HEK293 (cell line): ENCODE data around the gene MMAB.

Experiments
- CTCF ChIA-PET: fragments of 350-600 bp; formaldehyde crosslinking; extraction: SDS; loops from one replicate; lab custom pipeline; 2021; ENCODE audit warnings: antibody characterized with exemption; lab: Yijun Ruan, JAX
- POLR2A ChIA-PET: fragments of 300-600 bp; formaldehyde crosslinking; extraction: SDS; loops from one replicate; lab custom pipeline; 2020; ENCODE audit warnings: antibody characterized with exemption, inconsistent platforms; lab: Yijun Ruan, JAX
- H3K27ac ChIP-seq: fragments of 200-500 bp; sonication (Bioruptor generic); 2 replicates; pipeline ENCODE4 v1.5.1; 2014; ENCODE audit warnings: low read depth, low read length, control low read depth, inconsistent platforms; ENCODE audit errors: extremely low read depth
- H3K36me3 ChIP-seq, 2 experiments: fragments of 200-500 bp in 1 of 2; sonication (Bioruptor generic) in 1 of 2; 1 replicate in 1 of 2; 2 replicates in 1 of 2; pipeline ENCODE4 v1.5.1; 2014 to 2017; ENCODE audit warnings: inconsistent platforms in 2 of 2, low read length in 2 of 2; ENCODE audit not compliant: control insufficient read depth in 2 of 2, insufficient read depth in 1 of 2
- H3K4me1 ChIP-seq: fragments of 200-500 bp; sonication (Bioruptor generic); 2 replicates; pipeline ENCODE4 v1.5.1; 2014; ENCODE audit warnings: mild to moderate bottlenecking, low read length, inconsistent platforms; ENCODE audit not compliant: control insufficient read depth, insufficient read depth
- H3K4me3 ChIP-seq: 2 replicates; pipeline ENCODE4 v1.5.1; 2011; ENCODE audit warnings: low read depth, mild to moderate bottlenecking, control low read depth, low read length, moderate library complexity
- H3K9me3 ChIP-seq: fragments of 200-500 bp; sonication (Bioruptor generic); 2 replicates; pipeline ENCODE4 v1.5.1; 2014; ENCODE audit warnings: low read depth, low read length, inconsistent platforms; ENCODE audit not compliant: control insufficient read depth, insufficient read depth
- GLI2 ChIP-seq: fragments of 450-650 bp; formaldehyde crosslinking; IDR thresholded peaks from 2 replicates; pipeline ENCODE4; 2017; ENCODE audit warnings: missing biosample characterization, missing genetic modification characterization, low read depth, borderline replicate concordance
- KLF1 ChIP-seq: fragments of 450-650 bp; formaldehyde crosslinking; IDR thresholded peaks from 2 replicates; pipeline ENCODE4 v1.5.1; 2016; ENCODE audit warnings: missing biosample characterization, missing genetic modification characterization
- SP2 ChIP-seq: fragments of 450-650 bp; formaldehyde crosslinking; IDR thresholded peaks from 2 replicates; pipeline ENCODE4 v1.5.1; 2016; ENCODE audit warnings: missing biosample characterization, missing genetic modification characterization
- SP7 ChIP-seq: fragments of 450-650 bp; formaldehyde crosslinking; IDR thresholded peaks from 2 replicates; pipeline ENCODE4 v1.5.1; 2016; ENCODE audit warnings: missing biosample characterization, missing genetic modification characterization
- TCF7L2 ChIP-seq: IDR thresholded peaks from 2 replicates; pipeline ENCODE4 v1.6.1; 2011; ENCODE audit warnings: low read depth, mild to moderate bottlenecking, inconsistent platforms, low read length, moderate library complexity, borderline replicate concordance
- TRIM28 ChIP-seq: IDR thresholded peaks from 2 replicates; pipeline ENCODE4 v1.6.1; 2011; ENCODE audit warnings: low read length, control low read depth, borderline replicate concordance
- YY1 ChIP-seq: fragments of 450-650 bp; formaldehyde crosslinking; IDR thresholded peaks from 2 replicates; pipeline ENCODE4 v1.5.1; 2018; ENCODE audit warnings: missing biosample characterization, missing genetic modification characterization
- ZBTB21 ChIP-seq: fragments of 450-650 bp; formaldehyde crosslinking; IDR thresholded peaks from 2 replicates; pipeline ENCODE4 v1.5.1; 2017; ENCODE audit warnings: missing biosample characterization, missing genetic modification characterization
- ZNF132 ChIP-seq: fragments of 450-650 bp; formaldehyde crosslinking; IDR thresholded peaks from 2 replicates; pipeline ENCODE4 v1.5.1; 2017; ENCODE audit warnings: missing biosample characterization, missing genetic modification characterization, borderline replicate concordance
- ZNF274 ChIP-seq, 2 experiments: fragments of 200-500 bp in 1 of 2; fragments of 450-650 bp in 1 of 2; sonication (Bioruptor generic) in 1 of 2; formaldehyde crosslinking in 1 of 2; IDR thresholded peaks; 2 replicates each; pipeline versions ENCODE4 v1.5.1 to v1.6.1; 2014 to 2016; ENCODE audit warnings: borderline replicate concordance in 1 of 2, inconsistent platforms in 1 of 2, low read length in 1 of 2, missing biosample characterization in 1 of 2, missing genetic modification characterization in 1 of 2
- ZNF311 ChIP-seq: fragments of 450-650 bp; formaldehyde crosslinking; IDR thresholded peaks from 2 replicates; pipeline ENCODE4 v1.5.1; 2017; ENCODE audit warnings: missing biosample characterization, missing genetic modification characterization, borderline replicate concordance
- ZNF350 ChIP-seq: fragments of 450-650 bp; formaldehyde crosslinking; IDR thresholded peaks from 2 replicates; pipeline ENCODE4 v1.5.0; 2017; ENCODE audit warnings: missing biosample characterization, mild to moderate bottlenecking, missing genetic modification characterization
- ZNF366 ChIP-seq: fragments of 450-650 bp; formaldehyde crosslinking; conservative IDR thresholded peaks from 2 replicates; pipeline ENCODE4 v1.5.1; 2016; ENCODE audit warnings: missing biosample characterization, missing genetic modification characterization
- ZNF561 ChIP-seq: fragments of 450-650 bp; IDR thresholded peaks from 2 replicates; pipeline ENCODE4 v1.5.1; 2018; ENCODE audit warnings: missing biosample characterization, missing genetic modification characterization, borderline replicate concordance
- ZNF677 ChIP-seq: fragments of 450-650 bp; IDR thresholded peaks from 2 replicates; pipeline ENCODE4 v1.5.0; 2018; ENCODE audit warnings: missing biosample characterization, mild to moderate bottlenecking, missing genetic modification characterization, moderate library complexity
- ZNF768 ChIP-seq: fragments of 450-650 bp; formaldehyde crosslinking; IDR thresholded peaks from 2 replicates; pipeline ENCODE4 v1.5.1; 2018; ENCODE audit warnings: missing biosample characterization, mild to moderate bottlenecking, missing genetic modification characterization
- ZNF777 ChIP-seq: fragments of 450-650 bp; formaldehyde crosslinking; IDR thresholded peaks from 2 replicates; pipeline ENCODE4 v1.5.1; 2017; ENCODE audit warnings: missing biosample characterization, missing genetic modification characterization, borderline replicate concordance
- TF ChIP-seq, protein P1 (sequence below): fragments of 450-650 bp; formaldehyde crosslinking; IDR thresholded peaks from 2 replicates; pipeline ENCODE4 v1.5.1; 2016; ENCODE audit warnings: missing biosample characterization, missing genetic modification characterization, borderline replicate concordance

Gene MMAB

DNA sequence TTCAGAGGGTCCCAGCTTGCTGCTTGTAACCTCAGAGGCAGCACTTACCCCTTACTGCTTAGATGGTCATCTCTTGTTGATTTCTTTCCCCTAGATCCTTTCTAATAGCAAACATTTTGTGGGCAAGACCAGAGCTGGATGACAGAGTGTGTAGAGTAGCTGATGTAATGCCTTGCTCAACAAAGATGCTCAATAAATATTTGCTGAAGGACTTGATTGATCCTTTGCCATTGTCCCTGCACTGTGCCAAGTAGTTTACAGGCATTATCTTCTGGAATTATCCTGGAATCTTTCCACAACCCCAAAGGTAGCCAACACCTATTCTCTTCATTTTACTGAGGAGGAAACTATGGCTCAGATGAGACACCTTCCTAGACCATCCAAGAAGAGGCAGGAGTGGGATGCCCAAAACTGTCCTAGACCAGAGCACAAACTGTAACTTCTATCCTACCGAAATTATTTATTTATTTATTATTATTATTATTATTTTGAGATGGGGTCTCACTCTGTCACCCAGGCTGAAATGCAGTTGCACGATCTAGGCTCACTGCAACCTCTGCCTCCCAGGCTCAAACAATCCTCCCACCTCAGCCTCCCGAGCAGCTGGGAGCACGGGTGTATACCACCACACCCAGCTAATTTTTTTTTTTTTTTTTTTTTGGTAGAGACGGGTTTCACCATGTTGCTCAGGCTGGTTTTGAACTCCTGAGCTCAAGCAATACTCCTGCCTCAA is 1.4 kb downstream of the MMAB start:
- peaks cover 15 to 38% of the 10 kb centered on the region in 2 experiments; a peak in 2 of 3 replicates for H3K36me3 ChIP-seq
- ChIA-PET POLR2A (interaction anchor here (2.4 kb wide), 1 partner anchor 20 kb away, joined by 15 read pairs; no protein-coding TSS in a partner anchor), CTCF (interaction anchor here (1.1 to 1.6 kb wide), 3 partner anchors 10 to 203 kb away, joined by 4 to 8 read pairs (median 5); no protein-coding TSS in a partner anchor)
- H3K4me3 ChIP-seq = no peak overlapping the region
- no peaks in the 10 kb centered on the region for H3K9me3 ChIP-seq
- H3K27ac ChIP-seq = no peak overlapping the region; the same call in 1 of the 2 replicates
- TF ChIP-seq KLF1 (tag by site-specific recombination) (peak; percentile 23; the same call in 1 of the 2 replicates), ZNF132 (tag by site-specific recombination) (no peak)
- no peaks in the 10 kb centered on the region for H3K4me1 ChIP-seq

DNA sequence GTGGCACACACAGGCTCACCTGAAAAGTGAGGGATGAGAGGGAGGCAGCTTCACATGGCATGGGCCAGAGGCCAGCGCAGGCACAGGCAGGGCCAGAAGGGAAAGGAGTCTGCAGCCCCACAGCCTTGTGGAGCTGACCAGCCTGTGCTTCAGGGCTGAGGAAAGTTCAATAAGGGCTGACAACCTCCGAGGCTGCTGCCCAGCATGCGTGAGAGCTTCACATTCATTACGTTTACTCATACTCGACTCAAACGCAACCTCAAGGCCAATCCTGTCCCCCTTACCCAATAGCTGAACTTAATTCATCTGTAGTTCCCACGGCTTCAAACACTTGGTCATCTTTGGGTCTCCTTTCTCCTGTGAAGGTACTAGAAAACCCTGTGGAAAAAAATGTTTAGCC is 4.8 kb downstream of the MMAB start:
- Histone ChIP-seq H3K27ac (no peak overlapping the region), H3K36me3 (peaks cover 22 to 57% of the 10 kb centered on the region in 2 experiments; a peak in 2 of 3 replicates), H3K4me1 (no peaks in the 10 kb centered on the region), H3K4me3 (no peak overlapping the region), H3K9me3 (no peaks in the 10 kb centered on the region)
- ChIA-PET POLR2A (interaction anchor here (0.6 kb wide), 1 partner anchor 131 kb away, joined by 4 read pairs; no protein-coding TSS in a partner anchor), CTCF (interaction anchor here (0.8 to 1.1 kb wide), 2 partner anchors 29 to 140 kb away, joined by 3 read pairs; no protein-coding TSS in a partner anchor)
- TF ChIP-seq YY1 (tag by site-specific recombination) = no peak
- no peak for TF ChIP-seq ZNF561 (tag by site-specific recombination)
- no peak for TF ChIP-seq TCF7L2
- no peak for TF ChIP-seq ZNF677
- TF ChIP-seq ZNF768 (tag by site-specific recombination) = no peak
- no peak for TF ChIP-seq TRIM28
- no peak for TF ChIP-seq SP2 (tag by site-specific recombination)
- TF ChIP-seq, protein P1, sequence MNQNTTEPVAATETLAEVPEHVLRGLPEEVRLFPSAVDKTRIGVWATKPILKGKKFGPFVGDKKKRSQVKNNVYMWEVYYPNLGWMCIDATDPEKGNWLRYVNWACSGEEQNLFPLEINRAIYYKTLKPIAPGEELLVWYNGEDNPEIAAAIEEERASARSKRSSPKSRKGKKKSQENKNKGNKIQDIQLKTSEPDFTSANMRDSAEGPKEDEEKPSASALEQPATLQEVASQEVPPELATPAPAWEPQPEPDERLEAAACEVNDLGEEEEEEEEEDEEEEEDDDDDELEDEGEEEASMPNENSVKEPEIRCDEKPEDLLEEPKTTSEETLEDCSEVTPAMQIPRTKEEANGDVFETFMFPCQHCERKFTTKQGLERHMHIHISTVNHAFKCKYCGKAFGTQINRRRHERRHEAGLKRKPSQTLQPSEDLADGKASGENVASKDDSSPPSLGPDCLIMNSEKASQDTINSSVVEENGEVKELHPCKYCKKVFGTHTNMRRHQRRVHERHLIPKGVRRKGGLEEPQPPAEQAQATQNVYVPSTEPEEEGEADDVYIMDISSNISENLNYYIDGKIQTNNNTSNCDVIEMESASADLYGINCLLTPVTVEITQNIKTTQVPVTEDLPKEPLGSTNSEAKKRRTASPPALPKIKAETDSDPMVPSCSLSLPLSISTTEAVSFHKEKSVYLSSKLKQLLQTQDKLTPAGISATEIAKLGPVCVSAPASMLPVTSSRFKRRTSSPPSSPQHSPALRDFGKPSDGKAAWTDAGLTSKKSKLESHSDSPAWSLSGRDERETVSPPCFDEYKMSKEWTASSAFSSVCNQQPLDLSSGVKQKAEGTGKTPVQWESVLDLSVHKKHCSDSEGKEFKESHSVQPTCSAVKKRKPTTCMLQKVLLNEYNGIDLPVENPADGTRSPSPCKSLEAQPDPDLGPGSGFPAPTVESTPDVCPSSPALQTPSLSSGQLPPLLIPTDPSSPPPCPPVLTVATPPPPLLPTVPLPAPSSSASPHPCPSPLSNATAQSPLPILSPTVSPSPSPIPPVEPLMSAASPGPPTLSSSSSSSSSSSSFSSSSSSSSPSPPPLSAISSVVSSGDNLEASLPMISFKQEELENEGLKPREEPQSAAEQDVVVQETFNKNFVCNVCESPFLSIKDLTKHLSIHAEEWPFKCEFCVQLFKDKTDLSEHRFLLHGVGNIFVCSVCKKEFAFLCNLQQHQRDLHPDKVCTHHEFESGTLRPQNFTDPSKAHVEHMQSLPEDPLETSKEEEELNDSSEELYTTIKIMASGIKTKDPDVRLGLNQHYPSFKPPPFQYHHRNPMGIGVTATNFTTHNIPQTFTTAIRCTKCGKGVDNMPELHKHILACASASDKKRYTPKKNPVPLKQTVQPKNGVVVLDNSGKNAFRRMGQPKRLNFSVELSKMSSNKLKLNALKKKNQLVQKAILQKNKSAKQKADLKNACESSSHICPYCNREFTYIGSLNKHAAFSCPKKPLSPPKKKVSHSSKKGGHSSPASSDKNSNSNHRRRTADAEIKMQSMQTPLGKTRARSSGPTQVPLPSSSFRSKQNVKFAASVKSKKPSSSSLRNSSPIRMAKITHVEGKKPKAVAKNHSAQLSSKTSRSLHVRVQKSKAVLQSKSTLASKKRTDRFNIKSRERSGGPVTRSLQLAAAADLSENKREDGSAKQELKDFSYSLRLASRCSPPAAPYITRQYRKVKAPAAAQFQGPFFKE (tag by site-specific recombination) = no peak
- no peak for TF ChIP-seq ZNF777 (tag by site-specific recombination)
- TF ChIP-seq ZBTB21 (tag by site-specific recombination) = no peak
- no peak for TF ChIP-seq GLI2 (tag by site-specific recombination)
- no peak for TF ChIP-seq ZNF366
- no peak for TF ChIP-seq SP7
- TF ChIP-seq ZNF274 (IDR thresholded peaks at IDR 0.05; ENCODE audit: low read length) = no peak
- TF ChIP-seq ZNF274 (tag by site-specific recombination; IDR thresholded peaks at IDR 0.05; ENCODE audit: borderline replicate concordance) = no peak
- no peak for TF ChIP-seq ZNF311 (tag by site-specific recombination)
- no peak for TF ChIP-seq ZNF350 (tag by site-specific recombination)
